Activated CD8-positive, alpha-beta memory T cell treated with anti-CD3 and anti-CD28 coated beads, Interleukin-2, amount 50 U/mL, for 4 hours (primary cell): ENCODE data around the gene CTNNA1.
"Not testable (repeated sequence)": the region's sequence is repeated elsewhere in the genome, so short reads cannot be mapped to it uniquely, and the experiment has no call there.

Experiments used
- DNase-seq: peaks from one replicate; pipeline ENCODE4 v3.0.0-alpha.2; 2020

The CTNNA1 gene

DNA sequence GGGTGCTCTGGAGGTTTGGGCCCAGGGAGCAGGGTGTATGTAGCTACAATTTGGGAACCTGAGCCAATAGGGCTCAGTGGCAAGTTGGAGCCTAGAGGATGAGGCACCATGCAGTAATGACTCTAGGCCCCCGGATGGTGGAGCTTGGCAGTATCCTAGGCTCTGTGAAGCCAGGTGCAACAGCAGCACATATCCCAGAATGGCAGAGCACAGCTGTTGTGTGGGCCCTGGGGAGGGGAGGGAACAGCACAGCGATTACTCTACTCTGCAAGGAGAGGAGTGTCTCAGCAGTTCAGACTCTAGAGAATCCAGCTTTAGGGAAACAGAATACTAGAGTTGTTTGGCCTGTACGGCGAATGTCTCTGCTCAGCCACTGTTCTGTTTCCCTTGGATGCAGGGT, 65.9 kb downstream of the CTNNA1 start:
- DNase-seq = no peak

DNA sequence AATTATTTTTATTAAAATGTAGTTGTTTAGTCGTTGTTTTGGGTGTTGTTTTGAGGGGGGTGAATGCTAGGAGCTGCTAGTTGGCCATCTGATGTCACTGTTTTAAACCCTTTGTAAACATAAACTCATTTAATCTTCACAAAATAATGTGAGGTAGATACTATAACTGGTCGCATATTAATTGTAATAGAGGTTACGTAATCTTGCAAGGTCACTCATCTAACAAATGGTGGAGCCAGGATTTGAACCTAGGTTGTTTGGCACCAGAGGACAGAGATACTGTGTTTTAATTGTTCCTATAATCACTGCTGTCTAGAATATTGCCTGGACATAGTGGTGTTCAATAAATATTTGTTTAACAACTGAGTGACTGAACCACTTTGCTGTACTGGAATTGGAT, 67.5 kb downstream of the CTNNA1 start:
- DNase-seq = no peak

DNA sequence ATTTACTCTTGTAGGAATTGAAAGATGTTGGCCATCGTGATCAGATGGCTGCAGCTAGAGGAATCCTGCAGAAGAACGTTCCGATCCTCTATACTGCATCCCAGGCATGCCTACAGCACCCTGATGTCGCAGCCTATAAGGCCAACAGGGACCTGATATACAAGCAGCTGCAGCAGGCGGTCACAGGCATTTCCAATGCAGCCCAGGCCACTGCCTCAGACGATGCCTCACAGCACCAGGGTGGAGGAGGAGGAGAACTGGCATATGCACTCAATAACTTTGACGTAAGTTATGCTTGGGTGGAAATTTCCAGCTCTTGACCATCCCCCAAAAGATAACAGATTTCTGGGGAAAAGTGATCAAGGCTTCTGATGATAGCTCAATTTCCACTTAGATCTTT, 71.3 kb downstream of the CTNNA1 start:
- no peak for DNase-seq

- DNase-seq = no peak
Measured at GRCh38 chr5:138824924-138825863, 72.0 kb downstream of the CTNNA1 start.

GRCh38 chr5:138828556-138828955, 75.3 kb downstream of the CTNNA1 start:
- DNase-seq = no peak

DNA sequence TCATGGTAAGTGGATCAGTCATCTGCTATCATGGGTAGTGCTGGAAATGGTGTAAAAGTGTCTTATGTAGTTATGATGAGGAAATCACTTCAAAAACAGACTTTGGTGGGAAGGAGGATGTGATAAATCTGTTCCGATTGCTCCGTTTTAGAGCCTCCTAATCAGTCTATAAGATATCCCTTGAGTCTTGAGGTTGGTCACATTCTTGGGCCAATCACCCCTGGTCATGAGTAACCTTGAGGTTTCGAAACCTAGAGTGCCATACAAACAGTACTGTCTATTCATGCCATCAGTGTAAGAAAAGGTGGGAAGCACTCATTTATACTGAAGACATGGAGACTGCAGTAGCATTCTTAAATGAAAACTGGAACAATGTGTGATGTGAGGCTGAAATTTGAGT, 76.1 kb downstream of the CTNNA1 start:
- no peak for DNase-seq

DNA sequence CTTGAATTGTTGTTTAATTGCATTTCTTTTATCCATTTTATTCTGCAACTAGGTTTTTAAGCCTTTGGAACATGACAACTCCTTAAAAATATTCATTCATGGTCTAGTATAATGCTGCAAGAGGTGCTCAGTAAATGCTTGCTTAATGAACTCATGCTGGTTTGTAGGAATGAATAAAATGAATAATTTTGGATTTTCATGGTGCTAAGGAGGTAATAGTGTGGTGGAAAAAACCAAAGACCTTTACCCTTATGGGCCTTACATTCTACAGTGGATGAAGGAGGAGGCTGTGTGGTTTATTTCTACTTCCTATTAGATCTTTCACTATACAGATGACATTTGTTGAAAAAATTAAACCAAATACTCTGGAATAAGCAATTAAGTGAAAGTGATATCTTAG, 78.5 kb downstream of the CTNNA1 start:
- DNase-seq = no peak

- no peak for DNase-seq
Measured at GRCh38 chr5:138832218-138832617, 79.0 kb downstream of the CTNNA1 start.

DNA sequence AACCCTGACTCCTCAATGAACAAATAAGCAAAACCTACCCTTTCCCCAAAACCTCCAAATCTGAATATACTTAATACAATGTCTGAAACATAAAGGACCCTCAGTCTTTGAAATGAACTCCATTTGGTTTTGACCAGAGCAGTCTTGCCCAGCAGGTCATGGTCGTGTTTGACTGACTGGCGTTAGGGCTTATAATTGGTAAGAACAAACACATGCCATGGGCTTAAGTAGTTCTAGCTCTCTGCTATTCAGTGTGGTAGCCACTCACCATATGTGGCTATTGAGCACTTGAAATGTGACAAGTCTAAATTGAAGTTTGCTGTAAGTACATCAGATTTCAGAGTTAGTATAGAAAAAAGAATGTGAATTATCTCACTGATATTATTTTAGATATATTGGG, 79.9 kb downstream of the CTNNA1 start:
- no peak for DNase-seq

DNA sequence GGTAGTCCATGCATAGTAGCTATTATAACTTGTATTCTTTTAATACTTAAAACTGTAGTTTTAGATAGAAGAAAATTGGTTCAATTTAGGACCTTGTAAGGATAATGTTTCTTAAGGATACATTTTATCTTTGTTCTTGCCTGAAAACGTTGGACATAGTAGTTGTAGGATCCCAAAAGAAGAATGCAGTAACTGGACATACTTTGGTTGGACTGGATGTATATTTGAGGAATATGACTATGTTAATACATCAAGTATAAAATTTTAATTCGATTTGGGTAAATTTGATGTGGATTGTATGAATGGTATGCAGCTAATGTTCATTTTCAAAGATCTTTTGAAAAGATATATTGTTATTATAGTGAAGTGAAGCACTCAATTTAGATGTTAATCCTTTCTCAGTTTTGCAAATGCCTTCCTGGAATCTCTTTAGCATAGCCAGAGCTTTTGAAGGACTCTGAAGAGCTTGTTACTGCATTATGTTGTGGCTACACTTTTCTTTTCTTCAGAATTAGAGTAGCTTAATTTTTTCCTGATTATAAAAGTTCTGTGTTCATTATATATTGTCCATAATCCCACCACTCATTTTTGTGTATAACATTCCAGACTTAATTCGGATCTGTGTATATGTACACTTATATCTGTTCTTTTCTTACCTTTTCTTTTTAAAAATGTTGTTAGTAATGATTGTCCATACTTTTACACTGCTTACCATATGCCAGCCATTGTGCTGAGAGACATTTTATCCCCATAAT, 80.7 kb downstream of the CTNNA1 start:
- no peak for DNase-seq

DNA sequence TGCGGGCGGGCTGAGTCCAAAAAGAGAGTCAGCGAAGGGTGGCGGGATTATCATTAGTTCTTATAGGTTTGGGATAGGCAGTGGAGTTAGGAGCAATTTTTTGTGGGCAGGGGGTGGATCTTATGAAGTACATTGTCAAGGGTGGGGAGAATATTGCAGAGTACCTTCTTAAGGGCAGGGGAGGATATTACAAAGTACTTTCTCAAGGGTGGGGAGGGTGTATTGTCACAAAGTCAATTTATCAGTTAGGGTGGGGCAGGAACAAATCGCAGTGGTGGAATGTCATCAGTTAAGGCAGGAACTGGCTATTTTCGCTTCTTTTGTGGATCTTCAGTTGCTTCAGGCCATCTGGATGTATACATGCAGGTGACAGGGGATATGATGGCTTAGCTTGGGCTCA, 81.6 kb downstream of the CTNNA1 start:
- DNase-seq = not testable (repeated sequence)

GRCh38 chr5:138837160-138837559, 83.9 kb downstream of the CTNNA1 start:
- DNase-seq = no peak

DNA sequence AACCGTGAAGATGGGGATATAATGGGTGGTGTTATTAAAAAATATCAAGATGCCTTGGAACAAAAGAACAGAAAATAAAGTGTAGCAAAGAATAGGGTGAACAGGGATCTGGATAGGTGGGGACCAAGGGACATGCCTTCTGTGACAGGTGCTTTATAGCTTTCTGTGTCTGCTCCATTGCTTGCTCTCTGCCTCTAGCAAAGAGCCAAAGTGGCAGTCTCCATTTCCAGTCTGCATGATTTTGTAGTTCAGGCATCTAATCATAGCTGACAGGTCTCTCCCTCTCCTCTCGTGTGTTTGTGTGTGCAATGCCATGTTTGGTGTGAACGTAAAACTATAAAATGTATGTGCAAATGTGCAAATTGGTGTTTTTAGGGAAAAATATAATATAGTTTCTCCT, 86.9 kb downstream of the CTNNA1 start:
- no peak for DNase-seq

DNA sequence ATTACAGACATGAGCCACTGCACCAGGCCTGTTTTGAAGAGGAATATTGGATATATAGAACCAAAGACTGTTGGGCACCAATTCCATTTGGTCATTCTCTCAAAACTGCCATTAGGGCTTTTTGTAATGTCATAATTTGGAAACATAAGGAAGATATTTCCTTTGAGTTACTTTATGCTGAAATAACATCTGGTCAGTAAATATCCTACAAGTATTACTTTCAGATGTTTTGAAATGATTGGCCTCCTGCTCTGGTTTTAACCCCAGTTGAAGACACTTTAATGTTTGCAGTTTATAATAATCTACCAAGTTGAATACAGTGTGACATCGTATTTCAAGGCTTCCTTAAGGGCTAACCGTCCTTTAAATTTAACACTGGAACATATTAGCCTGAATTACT, 88.3 kb downstream of the CTNNA1 start:
- no peak for DNase-seq

- DNase-seq = no peak
Measured at GRCh38 chr5:138843316-138844124, 90.3 kb downstream of the CTNNA1 start.

- DNase-seq = no peak
Measured at GRCh38 chr5:138844125-138844461, 90.9 kb downstream of the CTNNA1 start.

DNA sequence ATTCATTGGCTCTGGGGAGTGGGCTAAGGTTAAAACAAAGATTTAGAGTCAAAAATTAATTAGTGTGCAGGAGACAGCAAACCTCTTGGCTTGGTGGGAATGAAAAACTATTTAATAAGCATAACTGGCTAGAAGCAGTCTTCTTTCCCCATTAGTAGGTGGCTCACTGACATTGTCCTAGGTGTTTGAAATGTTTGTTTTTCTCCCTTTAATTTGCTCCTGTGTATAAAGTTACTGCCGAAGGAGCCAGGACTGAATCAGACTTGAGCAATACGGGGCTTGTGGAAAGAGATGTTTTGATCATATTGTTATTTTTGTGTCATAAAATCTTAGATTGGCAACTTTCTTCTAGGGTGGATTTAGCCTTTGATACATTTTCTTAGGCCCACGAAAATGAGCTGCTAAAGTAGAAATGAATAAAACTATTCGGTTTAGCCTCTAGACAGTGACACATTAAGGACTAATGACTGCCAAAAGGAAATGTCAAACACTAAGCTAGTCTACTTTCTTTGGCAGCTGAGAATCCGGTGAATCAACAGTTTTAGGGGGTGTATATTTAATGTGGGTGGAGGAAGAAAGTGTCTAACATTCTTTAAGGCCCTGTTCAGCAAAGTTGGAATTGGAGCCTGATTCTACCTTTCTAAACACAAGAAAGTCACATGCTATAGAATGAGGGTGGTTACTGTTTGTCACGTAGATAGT, 91.7 kb downstream of the CTNNA1 start:
- no peak for DNase-seq

DNA sequence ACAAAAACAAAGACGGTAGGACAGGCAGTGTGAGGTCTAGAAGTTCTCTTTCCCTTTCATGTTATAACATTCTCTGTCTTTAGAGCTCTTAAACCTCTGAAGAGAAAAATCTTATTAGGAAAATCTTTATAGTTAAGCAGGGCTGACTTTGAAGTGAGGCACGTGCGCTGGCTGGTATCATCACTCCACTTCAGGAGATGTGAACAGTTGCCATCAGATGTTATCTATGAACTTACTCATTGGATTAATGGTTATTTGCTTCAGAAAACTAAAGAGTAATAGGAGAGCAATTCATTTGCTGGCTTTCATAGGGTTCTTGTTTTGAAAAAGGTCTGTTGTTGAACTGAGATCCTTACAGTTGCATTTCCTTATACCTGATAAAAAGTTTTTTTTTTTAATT, 96.2 kb downstream of the CTNNA1 start:
- no peak for DNase-seq

DNA sequence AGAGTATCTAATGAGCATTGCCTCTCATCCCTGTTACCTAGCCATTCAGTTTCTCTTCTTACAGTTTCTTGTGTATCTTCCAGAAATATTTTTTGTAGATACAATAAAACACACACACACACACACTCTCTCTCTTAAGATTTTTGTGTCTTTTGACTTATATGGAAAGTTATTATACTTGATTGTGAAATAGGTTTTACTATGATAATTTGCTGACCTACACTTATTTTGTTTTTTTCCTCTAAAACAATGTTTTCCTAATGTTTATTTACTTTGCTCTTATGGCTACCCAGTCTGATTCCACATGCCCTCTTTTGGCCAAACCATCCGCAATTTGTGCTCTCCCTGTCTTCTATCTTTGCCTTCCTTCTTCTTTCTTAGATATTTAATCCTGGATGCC, 96.7 kb downstream of the CTNNA1 start:
- DNase-seq = no peak

DNA sequence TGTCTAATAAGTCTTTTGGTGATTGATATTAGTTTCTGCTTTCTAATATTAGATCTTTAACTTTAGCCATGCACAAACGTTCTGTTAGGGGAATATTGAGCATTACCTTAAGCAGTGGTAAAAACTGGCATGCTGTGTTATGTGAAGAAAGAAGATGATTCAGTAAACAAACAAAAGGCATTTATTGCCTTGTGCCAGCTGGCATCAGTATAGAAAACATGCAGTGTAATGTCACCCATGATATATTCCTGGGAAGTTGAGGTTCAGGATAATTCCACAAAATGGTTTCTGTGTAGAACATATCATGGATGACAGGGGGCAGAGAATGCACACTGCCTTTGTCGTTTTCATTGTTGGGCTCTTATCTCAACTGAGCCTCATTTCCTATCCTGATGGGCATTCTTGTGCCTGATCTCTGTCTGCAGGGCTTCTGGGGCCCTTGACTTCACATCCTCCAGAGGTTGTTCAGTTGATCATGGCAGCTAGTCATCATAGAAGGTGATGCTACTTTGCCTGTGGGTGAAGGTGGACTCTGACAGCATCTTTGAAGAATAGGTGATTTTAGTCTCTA, 97.7 kb downstream of the CTNNA1 start:
- DNase-seq = no peak

DNA sequence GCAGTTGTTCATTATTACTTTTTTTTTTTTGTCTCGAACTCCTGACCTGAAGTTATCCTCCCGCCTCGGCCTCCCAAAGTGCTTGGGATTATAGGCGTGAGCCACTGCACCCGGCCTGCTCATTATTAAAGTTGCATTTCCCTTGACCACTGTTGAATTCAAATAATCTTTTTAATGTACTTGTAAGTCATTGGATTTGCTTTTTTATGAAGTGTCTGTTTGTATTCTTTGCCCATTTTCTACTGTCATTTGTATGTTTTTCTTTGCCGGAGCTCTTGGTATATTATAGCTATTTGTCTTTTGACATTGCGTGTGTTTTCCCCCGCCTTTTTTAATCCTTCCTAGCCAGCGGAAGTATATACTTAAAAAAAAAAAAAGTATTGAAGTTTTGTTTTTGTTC, 99.9 kb downstream of the CTNNA1 start:
- DNase-seq = no peak

- DNase-seq = no peak
Measured at GRCh38 chr5:138867011-138867410, 113.8 kb downstream of the CTNNA1 start.

- no peak for DNase-seq
Measured at GRCh38 chr5:138869038-138869437, 115.8 kb downstream of the CTNNA1 start.
